HG02678 (cell line): ENCODE measurements around the gene EFCAB11.
A peak's percentile ranks its signal among the peaks of the same experiment; 100 is the strongest.
"Not testable (repeated sequence)": the region's sequence is repeated elsewhere in the genome, so short reads cannot be mapped to it uniquely, and the experiment has no call there.

Experiments
- ATAC-seq: cut with Tn5 transposase; IDR thresholded peaks from one replicate; pipeline ENCODE4 v1.9.1; 2021; ENCODE audit warnings: mild to moderate bottlenecking, moderate library complexity; ENCODE audit not compliant: unreplicated experiment

The EFCAB11 gene

GRCh38 chr14:89912667-89913211 lies 41.8 kb downstream of the EFCAB11 start:
- ATAC-seq, result no peak

DNA sequence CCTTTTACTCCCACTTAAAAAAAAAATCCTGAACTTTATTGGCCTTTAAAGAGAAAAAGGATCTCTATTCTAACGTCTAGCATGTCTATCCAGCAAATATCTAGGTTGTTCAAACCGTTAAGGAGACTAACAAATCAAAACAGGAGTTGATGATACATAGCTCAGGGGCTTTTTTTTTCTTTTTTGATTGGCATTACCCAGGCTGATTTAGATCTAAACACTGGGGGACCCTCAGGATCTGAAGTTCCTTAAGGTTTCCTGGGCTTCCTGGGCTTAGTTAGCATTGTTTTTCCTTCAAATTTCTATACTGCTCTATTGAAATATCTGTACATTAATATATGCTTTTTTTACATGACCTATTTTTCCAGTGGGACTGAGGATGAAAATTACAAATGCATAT lies 42.3 kb downstream of the EFCAB11 start:
- no peak for ATAC-seq

GRCh38 chr14:89911010-89911919 lies 43.3 kb downstream of the EFCAB11 start:
- no peak for ATAC-seq

DNA sequence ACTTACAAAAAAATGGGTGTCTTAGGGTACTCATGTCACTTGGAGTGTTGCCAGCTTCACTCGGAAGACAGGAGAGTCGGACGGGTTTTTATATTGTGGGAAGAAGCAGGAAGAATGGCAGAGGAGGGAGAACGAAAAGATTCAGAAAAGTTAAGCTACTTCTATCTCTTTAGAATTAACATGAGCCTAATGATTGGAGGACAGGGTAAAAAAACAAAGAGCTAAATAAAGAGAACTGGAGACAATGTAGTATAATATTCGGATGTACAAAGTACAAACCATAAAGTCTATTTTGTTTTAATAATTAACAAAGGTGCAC lies 43.9 kb downstream of the EFCAB11 start:
- no peak for ATAC-seq

GRCh38 chr14:89909586-89909985 lies 44.9 kb downstream of the EFCAB11 start:
- ATAC-seq, result no peak

DNA sequence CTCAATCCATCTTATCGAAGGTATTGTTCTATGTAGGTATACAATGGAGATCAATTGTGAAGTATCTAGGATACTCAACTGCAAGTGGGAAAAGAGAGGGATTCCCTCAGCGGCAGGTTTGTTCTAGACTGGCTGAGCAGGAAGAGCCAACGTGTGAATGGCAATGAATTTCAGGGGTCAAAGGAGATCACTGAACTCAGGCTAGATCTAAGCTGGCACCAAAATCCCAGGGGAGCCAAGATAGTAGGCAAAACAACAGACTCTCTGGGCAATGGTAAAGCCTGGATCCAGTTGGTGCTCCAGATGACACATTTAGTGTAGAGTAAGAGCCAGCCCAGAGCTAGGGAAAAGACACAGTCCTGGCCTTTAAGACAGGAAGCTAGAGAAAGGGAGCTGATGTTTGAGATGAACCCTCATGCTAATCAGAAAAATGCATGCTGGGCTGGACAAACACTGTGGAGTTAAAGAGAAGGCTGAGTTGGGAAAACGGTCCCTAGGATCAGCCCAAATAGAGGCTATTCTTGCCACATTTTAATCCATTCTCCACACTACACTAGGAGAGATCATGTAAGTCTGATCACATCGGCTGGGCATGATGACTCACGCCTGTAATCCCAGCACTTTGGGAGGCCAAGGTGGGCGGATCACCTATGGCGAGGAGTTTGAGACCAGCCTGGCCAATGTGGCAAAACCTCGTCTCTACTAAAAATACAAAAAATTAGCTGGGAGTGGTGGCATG lies 45.6 kb downstream of the EFCAB11 start:
- no peak for ATAC-seq

- no peak for ATAC-seq
Observed at GRCh38 chr14:89907655-89908054, 46.9 kb downstream of the EFCAB11 start.

- ATAC-seq, result no peak
Observed at GRCh38 chr14:89906000-89906399, 48.5 kb downstream of the EFCAB11 start.

DNA sequence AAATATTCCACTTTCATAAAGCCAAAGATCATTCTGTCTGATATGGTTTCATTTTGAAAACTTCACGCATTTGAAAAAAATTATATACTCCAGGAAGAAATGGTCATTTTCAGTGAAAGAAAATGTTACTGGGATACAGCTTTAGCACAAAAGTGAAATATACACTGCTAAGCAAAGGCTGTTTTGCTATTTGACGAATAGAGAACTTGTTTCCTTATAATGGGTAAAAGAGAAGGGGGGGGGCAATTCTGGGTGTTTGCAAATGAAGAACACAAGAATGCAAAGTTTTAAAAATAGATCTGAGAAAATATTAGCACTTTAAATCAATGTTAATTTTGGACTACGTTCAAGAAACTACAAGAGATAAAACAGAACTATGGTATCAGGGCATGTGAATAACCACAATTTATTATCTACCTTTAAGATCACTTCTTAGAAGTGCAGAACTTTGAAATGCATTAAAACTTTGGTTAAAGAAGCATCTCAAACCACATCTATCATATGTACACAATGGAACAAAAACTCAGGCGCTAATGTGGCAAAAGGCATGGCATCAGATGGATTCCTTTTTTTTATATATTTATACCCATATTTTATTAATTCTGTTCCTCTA lies 51.1 kb downstream of the EFCAB11 start:
- no peak for ATAC-seq

DNA sequence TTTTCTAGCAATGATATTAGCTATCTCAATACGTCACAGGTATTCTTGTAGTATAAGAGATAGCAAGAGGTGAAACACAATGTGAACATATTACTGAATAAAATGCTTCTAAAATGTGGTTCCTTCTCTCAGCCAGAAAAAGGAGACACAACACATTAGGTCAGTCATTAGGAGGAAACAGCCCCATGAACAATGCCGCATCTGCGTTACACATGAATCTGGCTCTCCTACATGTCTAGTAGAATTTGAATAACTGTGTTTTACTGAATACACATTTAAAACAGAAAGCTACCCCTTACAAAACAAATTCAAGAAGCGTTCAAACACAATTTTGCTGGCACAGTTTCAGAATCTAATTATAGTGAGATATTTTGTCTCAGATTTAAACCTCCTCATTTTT lies 51.6 kb downstream of the EFCAB11 start:
- ATAC-seq, result no peak

DNA sequence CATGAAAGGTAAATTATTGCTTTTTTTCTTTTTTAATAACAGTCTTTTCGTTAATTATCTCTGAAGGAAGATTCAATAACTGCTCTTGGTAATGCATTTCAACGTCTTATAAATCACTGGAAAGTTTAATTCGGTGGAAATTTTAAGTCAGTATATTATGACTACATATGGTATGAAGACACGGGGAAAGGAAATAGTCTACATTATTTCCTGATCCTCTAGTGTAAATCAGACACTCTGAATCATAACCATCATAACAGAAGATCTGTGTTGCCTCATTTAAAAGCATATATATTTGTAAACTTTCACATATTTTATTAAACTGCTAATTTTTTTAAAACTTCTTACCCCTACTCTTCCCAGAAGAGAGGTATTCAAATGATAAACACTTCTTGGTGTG lies 53.7 kb downstream of the EFCAB11 start:
- no peak for ATAC-seq

- no peak for ATAC-seq
Observed at GRCh38 chr14:89899917-89900663, 54.4 kb downstream of the EFCAB11 start.

DNA sequence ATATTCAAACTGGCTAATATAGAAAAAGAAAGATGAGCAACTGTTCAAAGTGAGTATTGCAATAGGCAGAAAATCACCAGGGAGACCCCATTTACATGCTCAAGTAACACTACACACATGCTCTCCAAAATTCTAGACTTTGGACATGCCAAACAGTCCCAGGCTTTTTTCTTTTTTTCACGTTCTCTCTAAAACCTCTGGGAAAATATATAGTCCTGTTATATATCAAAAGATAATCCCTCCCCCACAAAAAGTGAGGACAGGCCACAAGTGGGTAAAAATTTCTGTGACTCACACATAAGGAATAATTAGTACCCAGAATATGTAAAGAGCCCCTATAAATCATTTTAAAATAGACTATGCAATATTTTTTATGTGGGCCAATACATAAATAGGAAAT lies 55.2 kb downstream of the EFCAB11 start:
- no peak for ATAC-seq

- ATAC-seq, result not testable (repeated sequence)
Observed at GRCh38 chr14:89893388-89893787, 61.1 kb downstream of the EFCAB11 start.

- ATAC-seq, result no peak
Observed at GRCh38 chr14:89892953-89893352, 61.6 kb downstream of the EFCAB11 start.

GRCh38 chr14:89891721-89892120 lies 62.8 kb downstream of the EFCAB11 start:
- ATAC-seq, result not testable (repeated sequence)

- no peak for ATAC-seq
Observed at GRCh38 chr14:89891055-89891454, 63.5 kb downstream of the EFCAB11 start.

- ATAC-seq, result no peak
Observed at GRCh38 chr14:89890589-89890988, 63.9 kb downstream of the EFCAB11 start.

GRCh38 chr14:89889626-89890025 lies 64.9 kb downstream of the EFCAB11 start:
- no peak for ATAC-seq

DNA sequence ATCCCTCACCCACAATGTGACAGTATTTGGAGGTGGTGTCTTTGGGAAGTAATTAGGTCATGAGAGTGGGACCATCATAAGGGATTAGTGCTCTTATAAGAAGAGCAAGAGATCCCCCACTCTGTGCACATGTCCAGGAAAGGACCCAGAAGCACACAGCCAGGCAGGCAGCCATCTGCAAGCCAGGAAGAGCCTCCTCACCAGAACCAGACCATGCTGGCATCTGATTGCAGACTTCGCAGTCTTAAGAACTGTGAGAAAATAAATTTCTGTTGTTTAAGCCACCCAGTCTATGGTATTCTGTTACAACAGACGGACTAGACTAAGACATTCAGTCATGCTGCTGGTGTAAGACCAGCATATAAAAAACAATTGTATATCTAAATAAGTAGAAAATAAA lies 69.8 kb downstream of the EFCAB11 start:
- ATAC-seq, result no peak

DNA sequence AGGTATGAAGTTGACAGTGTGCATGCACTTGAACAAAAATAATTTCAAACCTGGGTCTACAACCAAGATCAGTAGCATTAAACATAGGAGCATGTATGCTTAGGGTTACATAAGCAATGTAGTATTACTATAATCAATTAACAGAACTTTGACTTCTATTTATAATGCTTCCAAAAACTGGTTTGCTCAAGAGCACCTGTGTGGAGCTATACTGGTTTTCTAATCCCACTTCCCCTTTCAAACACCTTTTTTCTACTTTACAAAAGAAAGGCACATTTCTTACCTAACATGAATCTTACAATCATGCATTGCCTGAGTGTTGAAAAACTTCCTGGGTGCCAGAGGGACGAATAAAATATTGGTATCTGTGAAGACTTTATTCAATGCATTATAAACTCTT lies 72.7 kb downstream of the EFCAB11 start:
- peak; percentile 61 for ATAC-seq
